ENCODE results near the gene SHLD3. TPM values are rescaled to one million over a fixed set of nuclear protein-coding genes. Genes with fewer than 3 reads are reported as not detected.
"Not testable (repeated sequence)": the region's sequence is repeated elsewhere in the genome, so short reads cannot be mapped to it uniquely, and the experiment has no call there.

Gene SHLD3
- polyA plus RNA-seq (2012; ENCODE audit: low read depth, missing spikeins), result 2.7 TPM

- peak; percentile 89 for FAIRE-seq
- DNase-seq (ENCODE audit: insufficient read length, low spot score), result peak; percentile 22
- peak; percentile 80 for TF ChIP-seq POLR2A (IDR thresholded peaks at IDR 0.05; ENCODE audit: low read depth, low read length)
- TF ChIP-seq PAX5 (IDR thresholded peaks at IDR 0.05; ENCODE audit: insufficient read depth, low read length, severe bottlenecking), result no peak
- peak; percentile 83; the same call in 1 of the 2 replicates for TF ChIP-seq TAF1 (IDR thresholded peaks at IDR 0.05; ENCODE audit: low read depth, low read length)
- TF ChIP-seq POU2F2 (IDR thresholded peaks at IDR 0.05; ENCODE audit: low read depth, low read length), result no peak
- TF ChIP-seq POLR2AphosphoS5 (IDR thresholded peaks at IDR 0.05; ENCODE audit: low read depth, low read length), result peak; percentile 64; the same call in 1 of the 2 replicates
- TF ChIP-seq SPI1 (IDR thresholded peaks at IDR 0.05; ENCODE audit: low read depth, low read length), result no peak
Measured at GRCh38 chr5:65624571-65625555, at the start of gene SHLD3, which contains the start of gene TRAPPC13. Gene SHLD3, plus strand, starts transcription at chr5:65625027. Its CDS starts 4,561 bp downstream, at chr5:65629588. Gene TRAPPC13, plus strand, starts transcription at chr5:65625027. Its CDS starts 34 bp downstream, at chr5:65625061.

- no peak for DNase-seq (ENCODE audit: insufficient read length, low spot score)
- no peak for TF ChIP-seq POLR2A (IDR thresholded peaks at IDR 0.05; ENCODE audit: low read depth, low read length)
- TF ChIP-seq POLR2AphosphoS5 (IDR thresholded peaks at IDR 0.05; ENCODE audit: low read depth, low read length), result no peak
- TF ChIP-seq POU2F2 (IDR thresholded peaks at IDR 0.05; ENCODE audit: low read depth, low read length), result no peak
- TF ChIP-seq SPI1 (IDR thresholded peaks at IDR 0.05; ENCODE audit: low read depth, low read length), result no peak
- TF ChIP-seq TAF1 (IDR thresholded peaks at IDR 0.05; ENCODE audit: low read depth, low read length), result no peak
- no peak for TF ChIP-seq PAX5 (IDR thresholded peaks at IDR 0.05; ENCODE audit: insufficient read depth, low read length, severe bottlenecking)
- FAIRE-seq, result no peak
Measured at GRCh38 chr5:65577141-65577540, 47.7 kb upstream of the SHLD3 start.

GRCh38 chr5:65588694-65589093, 36.1 kb upstream of the SHLD3 start:
- no peak for DNase-seq (ENCODE audit: insufficient read length, low spot score)

GRCh38 chr5:65601761-65602160, 23.1 kb upstream of the SHLD3 start:
- FAIRE-seq; DNase-seq (ENCODE audit: insufficient read length, low spot score): not testable (repeated sequence)

More at GRCh38 chr5:65588694-65589093, 36.1 kb upstream of the SHLD3 start:
- TF ChIP-seq POLR2A (IDR thresholded peaks at IDR 0.05; ENCODE audit: low read depth, low read length) (no peak), POU2F2 (IDR thresholded peaks at IDR 0.05; ENCODE audit: low read depth, low read length) (no peak), TAF1 (IDR thresholded peaks at IDR 0.05; ENCODE audit: low read depth, low read length) (no peak), SPI1 (IDR thresholded peaks at IDR 0.05; ENCODE audit: low read depth, low read length) (no peak)
- FAIRE-seq, result no peak

GRCh38 chr5:65611524-65611923, 13.3 kb upstream of the SHLD3 start:
- DNase-seq (ENCODE audit: insufficient read length, low spot score) (no peak), FAIRE-seq (no peak)
- TF ChIP-seq TAF1 (IDR thresholded peaks at IDR 0.05; ENCODE audit: low read depth, low read length), result no peak
- TF ChIP-seq POLR2A (IDR thresholded peaks at IDR 0.05; ENCODE audit: low read depth, low read length), result no peak
- TF ChIP-seq POU2F2 (IDR thresholded peaks at IDR 0.05; ENCODE audit: low read depth, low read length), result no peak
- no peak for TF ChIP-seq SPI1 (IDR thresholded peaks at IDR 0.05; ENCODE audit: low read depth, low read length)
- TF ChIP-seq POLR2AphosphoS5 (IDR thresholded peaks at IDR 0.05; ENCODE audit: low read depth, low read length), result no peak
- no peak for TF ChIP-seq PAX5 (IDR thresholded peaks at IDR 0.05; ENCODE audit: insufficient read depth, low read length, severe bottlenecking)

GRCh38 chr5:65612298-65612907, 12.4 kb upstream of the SHLD3 start:
- TF ChIP-seq TAF1 (IDR thresholded peaks at IDR 0.05; ENCODE audit: low read depth, low read length) (no peak), PAX5 (IDR thresholded peaks at IDR 0.05; ENCODE audit: insufficient read depth, low read length, severe bottlenecking) (no peak), POLR2A (IDR thresholded peaks at IDR 0.05; ENCODE audit: low read depth, low read length) (no peak)
- DNase-seq (ENCODE audit: insufficient read length, low spot score) (no peak), FAIRE-seq (no peak)

- DNase-seq (ENCODE audit: insufficient read length, low spot score) (no peak), FAIRE-seq (no peak)
- TF ChIP-seq SPI1 (IDR thresholded peaks at IDR 0.05; ENCODE audit: low read depth, low read length), result no peak
- TF ChIP-seq TAF1 (IDR thresholded peaks at IDR 0.05; ENCODE audit: low read depth, low read length), result no peak
- no peak for TF ChIP-seq POLR2AphosphoS5 (IDR thresholded peaks at IDR 0.05; ENCODE audit: low read depth, low read length)
- no peak for TF ChIP-seq POU2F2 (IDR thresholded peaks at IDR 0.05; ENCODE audit: low read depth, low read length)
- TF ChIP-seq POLR2A (IDR thresholded peaks at IDR 0.05; ENCODE audit: low read depth, low read length), result no peak
- no peak for TF ChIP-seq PAX5 (IDR thresholded peaks at IDR 0.05; ENCODE audit: insufficient read depth, low read length, severe bottlenecking)
Measured at GRCh38 chr5:65620021-65620420, 4.8 kb upstream of the SHLD3 start.

GRCh38 chr5:65621961-65622360, 2.9 kb upstream of the SHLD3 start:
- not testable (repeated sequence) for DNase-seq (ENCODE audit: insufficient read length, low spot score); FAIRE-seq

- FAIRE-seq (no peak), DNase-seq (ENCODE audit: insufficient read length, low spot score) (no peak)
- TF ChIP-seq TAF1 (IDR thresholded peaks at IDR 0.05; ENCODE audit: low read depth, low read length), result no peak
- TF ChIP-seq POLR2A (IDR thresholded peaks at IDR 0.05; ENCODE audit: low read depth, low read length), result no peak
- no peak for TF ChIP-seq POU2F2 (IDR thresholded peaks at IDR 0.05; ENCODE audit: low read depth, low read length)
- no peak for TF ChIP-seq PAX5 (IDR thresholded peaks at IDR 0.05; ENCODE audit: insufficient read depth, low read length, severe bottlenecking)
- TF ChIP-seq POLR2AphosphoS5 (IDR thresholded peaks at IDR 0.05; ENCODE audit: low read depth, low read length), result no peak
- TF ChIP-seq SPI1 (IDR thresholded peaks at IDR 0.05; ENCODE audit: low read depth, low read length), result no peak
Measured at GRCh38 chr5:65623482-65623881, 1.3 kb upstream of the SHLD3 start.

Data from GM12891 (cell line).